GM21423 (cell line): Measurements from ENCODE around the gene AUTS2.
A peak's percentile ranks its signal among the peaks of the same experiment; 100 is the strongest.

Experiments used
- ATAC-seq: cut with Tn5 transposase; IDR thresholded peaks from one replicate; pipeline ENCODE4 v1.9.1; 2021; ENCODE audit warnings: mild to moderate bottlenecking, moderate library complexity; ENCODE audit not compliant: unreplicated experiment

Gene AUTS2

GRCh38 chr7:70771451-70771850, 1173.2 kb downstream of the AUTS2 start:
- no peak for ATAC-seq

- ATAC-seq, result no peak
Observed at GRCh38 chr7:70772891-70773290, 1174.6 kb downstream of the AUTS2 start.

- ATAC-seq, result no peak
Observed at GRCh38 chr7:70773406-70773805, 1175.1 kb downstream of the AUTS2 start.

- ATAC-seq, result no peak
Observed at GRCh38 chr7:70774950-70775527, 1176.8 kb downstream of the AUTS2 start.

GRCh38 chr7:70775570-70776156, 1177.4 kb downstream of the AUTS2 start:
- no peak for ATAC-seq

- ATAC-seq, result peak; percentile 60
Observed at GRCh38 chr7:70776627-70777101, 1178.4 kb downstream of the AUTS2 start.

- ATAC-seq, result no peak
Observed at GRCh38 chr7:70777251-70777650, 1179.0 kb downstream of the AUTS2 start.

GRCh38 chr7:70778585-70778984, 1180.3 kb downstream of the AUTS2 start:
- no peak for ATAC-seq

- no peak for ATAC-seq
Observed at GRCh38 chr7:70779321-70779720, 1181.0 kb downstream of the AUTS2 start.

- no peak for ATAC-seq
Observed at GRCh38 chr7:70781922-70782311, 1183.6 kb downstream of the AUTS2 start.

GRCh38 chr7:70782796-70783195, 1184.5 kb downstream of the AUTS2 start:
- no peak for ATAC-seq

- no peak for ATAC-seq
Observed at GRCh38 chr7:70785427-70785826, 1187.2 kb downstream of the AUTS2 start.

- no peak for ATAC-seq
Observed at GRCh38 chr7:70786076-70786475, 1187.8 kb downstream of the AUTS2 start.

GRCh38 chr7:70787286-70787685, 1189.0 kb downstream of the AUTS2 start:
- no peak for ATAC-seq

GRCh38 chr7:70787771-70788170, 1189.5 kb downstream of the AUTS2 start:
- no peak for ATAC-seq

GRCh38 chr7:70788276-70788675, 1190.0 kb downstream of the AUTS2 start:
- ATAC-seq, result no peak

GRCh38 chr7:70789481-70790214, 1191.4 kb downstream of the AUTS2 start:
- no peak for ATAC-seq

- no peak for ATAC-seq
Observed at GRCh38 chr7:70790215-70791073, 1192.2 kb downstream of the AUTS2 start.

GRCh38 chr7:70791341-70791740, 1193.1 kb downstream of the AUTS2 start:
- no peak for ATAC-seq

- no peak for ATAC-seq
Observed at GRCh38 chr7:70793060-70793459, 1194.8 kb downstream of the AUTS2 start.

GRCh38 chr7:70793821-70794220, 1195.5 kb downstream of the AUTS2 start:
- no peak for ATAC-seq
